HepG2 (cell line): ENCODE measurements around the gene TBC1D4. TPM values are rescaled to one million over a fixed set of nuclear protein-coding genes. Genes with fewer than 3 reads are reported as not detected.

ENCODE experiments used
- ATAC-seq: fragments of 200-7000 bp; cut with Tn5 transposase; 3 replicates; pipeline ENCODE4 v1.9.1; 2020; ENCODE audit warnings: mild to moderate bottlenecking, moderate library complexity
- BruUV-seq: library from RNA; stranded (reverse); fragments of 400-500 nt; replicated peaks from 2 replicates; lab custom pipeline; 2021; lab: Mats Ljungman, UMichigan
- CTCF ChIA-PET: fragments of 300-600 bp; formaldehyde crosslinking; extraction: SDS; loops from one replicate; lab custom pipeline; 2021; ENCODE audit warnings: low total read pairs, inconsistent platforms, low intra/inter-chr PET ratio; lab: Yijun Ruan, JAX
- POLR2A ChIA-PET: fragments of 350-600 bp; sonication (Branson Sonifier 250); formaldehyde crosslinking; loops from one replicate; lab custom pipeline; 2020; ENCODE audit warnings: antibody characterized with exemption, inconsistent platforms; lab: Yijun Ruan, JAX
- DNase-seq: peaks from one replicate; pipeline ENCODE4 v3.0.0-alpha.2; 2015; ENCODE audit warnings: low spot score
- FAIRE-seq: peaks from 3 replicates; lab custom pipeline; 2011; peaks lifted over from hg19 to GRCh38; lab: Jason Lieb, UNC
- H2AFZ ChIP-seq: one replicate; pipeline ENCODE4 v1.6.1; 2011; ENCODE audit warnings: low read length, inconsistent platforms
- H3K27ac ChIP-seq: fragments of 300-600 bp; 3 replicates; pipeline ENCODE4 v1.8.0; 2011; ENCODE audit warnings: mixed run types, mild to moderate bottlenecking, mixed read lengths, low read length, inconsistent platforms; ENCODE audit not compliant: insufficient read depth; ENCODE audit errors: extremely low read length
- H3K27me3 ChIP-seq, 2 experiments: fragments of 200-600 bp in 1 of 2; 2 replicates in 1 of 2; 3 replicates in 1 of 2; pipeline versions ENCODE4 v1.6.0 to v1.8.0; 2011; ENCODE audit warnings: low read length in 2 of 2, mild to moderate bottlenecking in 2 of 2, moderate library complexity in 2 of 2, inconsistent platforms in 1 of 2; ENCODE audit not compliant: insufficient read depth in 2 of 2, control insufficient read depth in 1 of 2
- H3K36me3 ChIP-seq, 2 experiments: fragments of 200-600 bp in 1 of 2; replicated peaks in 1 of 2; 2 replicates in 1 of 2; 3 replicates in 1 of 2; pipeline versions ENCODE4 v1.5.1 to v1.8.0; 2011; ENCODE audit warnings: low read length in 2 of 2, inconsistent platforms in 1 of 2; ENCODE audit not compliant: insufficient read depth in 2 of 2, control insufficient read depth in 1 of 2
- H3K4me1 ChIP-seq: 2 replicates; pipeline ENCODE4 v1.5.1; 2012; ENCODE audit warnings: low read length, inconsistent platforms; ENCODE audit not compliant: insufficient read depth
- H3K4me2 ChIP-seq: 2 replicates; pipeline ENCODE4 v1.6.0; 2011; ENCODE audit warnings: low read depth, low read length, inconsistent platforms
- H3K4me3 ChIP-seq, 3 experiments: fragments of 200-600 bp in 1 of 3; sonication (generic), shearing (Covaris generic) in 1 of 3; replicated peaks in 1 of 3; 2 replicates each; pipeline ENCODE4 v1.5.1; 2011 to 2016; ENCODE audit warnings: low read length in 3 of 3, inconsistent platforms in 2 of 3, low read depth in 2 of 3, mild to moderate bottlenecking in 2 of 3, control low read depth in 1 of 3, mixed read lengths in 1 of 3; ENCODE audit not compliant: insufficient read depth in 1 of 3
- H3K79me2 ChIP-seq: one replicate; pipeline ENCODE4 v1.6.1; 2011; ENCODE audit warnings: low read length, inconsistent platforms; ENCODE audit not compliant: insufficient read depth
- H3K9ac ChIP-seq: 2 replicates; pipeline ENCODE4 v1.6.0; 2011; ENCODE audit warnings: mild to moderate bottlenecking, low read depth, low read length, inconsistent platforms; ENCODE audit not compliant: insufficient read depth
- H3K9me3 ChIP-seq: 2 replicates; pipeline ENCODE4 v1.5.1; 2012; ENCODE audit warnings: mild to moderate bottlenecking, low read length
- H4K20me1 ChIP-seq: 2 replicates; pipeline ENCODE4 v1.6.0; 2011; ENCODE audit warnings: inconsistent platforms, mild to moderate bottlenecking, low read length, moderate library complexity; ENCODE audit not compliant: insufficient read depth
- ASH2L ChIP-seq: fragments of 300-600, 200-600 bp; sonication (generic); IDR thresholded peaks from 2 replicates; pipeline ENCODE4 v1.7.0; 2017; ENCODE audit warnings: low read depth, mild to moderate bottlenecking, moderate library complexity, mixed read lengths, low read length; ENCODE audit not compliant: insufficient read length
- EP300 ChIP-seq, 3 experiments: sonication (generic) in 1 of 3; formaldehyde crosslinking in 1 of 3; IDR thresholded peaks; 2 replicates each; pipeline versions ENCODE4 v1.5.1 to v1.6.1; 2011 to 2020; ENCODE audit warnings: low read depth in 2 of 3, low read length in 2 of 3, borderline replicate concordance in 1 of 3, improper control_type of control experiment in 1 of 3, mild to moderate bottlenecking in 1 of 3, missing genetic modification reagents in 1 of 3, moderate library complexity in 1 of 3
- GFI1 ChIP-seq: sonication (generic); formaldehyde crosslinking; IDR thresholded peaks from 2 replicates; pipeline ENCODE4 v1.5.0; 2020; ENCODE audit warnings: missing genetic modification reagents, mild to moderate bottlenecking, borderline replicate concordance
- JUN ChIP-seq: sonication (generic); formaldehyde crosslinking; IDR thresholded peaks from 2 replicates; pipeline ENCODE4 v1.4.0; 2020; ENCODE audit warnings: mild to moderate bottlenecking, missing genetic modification reagents
- LCORL ChIP-seq, 2 experiments: fragments of 450-650 bp in 1 of 2; sonication (generic) in 1 of 2; formaldehyde crosslinking in 1 of 2; IDR thresholded peaks; 2 replicates each; pipeline versions ENCODE4 v1.5.0 to v1.6.1; 2017 to 2020; ENCODE audit warnings: antibody characterized with exemption in 1 of 2, missing genetic modification reagents in 1 of 2
- NCOA2 ChIP-seq: sonication (generic); formaldehyde crosslinking; IDR thresholded peaks from 2 replicates; pipeline ENCODE4 v1.8.0; 2022; ENCODE audit warnings: inconsistent platforms
- RFXANK ChIP-seq: IDR thresholded peaks from 2 replicates; pipeline ENCODE4 v1.6.1; 2016
- SOX13 ChIP-seq, 3 experiments: fragments of 450-650 bp in 1 of 3; sonication (generic) in 1 of 3; formaldehyde crosslinking in 1 of 3; IDR thresholded peaks in 2 of 3; conservative IDR thresholded peaks in 1 of 3; 2 replicates each; pipeline versions ENCODE4 v1.5.0 to v1.6.1; 2016 to 2020; ENCODE audit warnings: antibody characterized with exemption in 1 of 3, mild to moderate bottlenecking in 1 of 3, missing compliant biosample characterization in 1 of 3, missing genetic modification reagents in 1 of 3, moderate library complexity in 1 of 3
- TCF7 ChIP-seq: sonication (generic); IDR thresholded peaks from 2 replicates; pipeline ENCODE4 v1.6.1; 2016; ENCODE audit warnings: antibody characterized with exemption, low read depth
- U2AF1 ChIP-seq: fragments of 200-400 bp; formaldehyde crosslinking; optimal IDR thresholded peaks from 2 replicates; pipeline ENCODE3; 2017; ENCODE audit warnings: mild to moderate bottlenecking, low read depth, low read length
- ZKSCAN8 ChIP-seq: IDR thresholded peaks from 2 replicates; pipeline ENCODE4 v1.6.1; 2016; ENCODE audit warnings: borderline replicate concordance, missing genetic modification reagents, missing compliant biosample characterization
- ZNF256 ChIP-seq: sonication (generic); formaldehyde crosslinking; conservative IDR thresholded peaks from 2 replicates; pipeline ENCODE4 v1.4.0; 2020; ENCODE audit warnings: missing genetic modification reagents
- ZNF260 ChIP-seq: sonication (generic); formaldehyde crosslinking; IDR thresholded peaks from 2 replicates; pipeline ENCODE4 v1.4.0; 2020; ENCODE audit warnings: missing genetic modification reagents, low read depth, mild to moderate bottlenecking, borderline replicate concordance
- ZNF382 ChIP-seq: sonication (generic); formaldehyde crosslinking; IDR thresholded peaks from 2 replicates; pipeline ENCODE4 v1.5.0; 2020; ENCODE audit warnings: missing genetic modification reagents, mild to moderate bottlenecking, borderline replicate concordance
- ZNF562 ChIP-seq: sonication (generic); formaldehyde crosslinking; IDR thresholded peaks from 2 replicates; pipeline ENCODE4 v1.8.0; 2022; ENCODE audit warnings: missing genetic modification reagents, borderline replicate concordance
- ZNF816 ChIP-seq: sonication (generic); formaldehyde crosslinking; IDR thresholded peaks from 2 replicates; pipeline ENCODE4 v1.8.0; 2022; ENCODE audit warnings: missing genetic modification reagents, mild to moderate bottlenecking, borderline replicate concordance
- ZNF891 ChIP-seq: sonication (generic); formaldehyde crosslinking; IDR thresholded peaks from 2 replicates; pipeline ENCODE4 v1.5.0; 2020; ENCODE audit warnings: mild to moderate bottlenecking, missing genetic modification reagents
- ZSCAN22 ChIP-seq: sonication (generic); formaldehyde crosslinking; IDR thresholded peaks from 2 replicates; pipeline ENCODE4 v1.4.0; 2020; ENCODE audit warnings: mild to moderate bottlenecking, missing genetic modification reagents
- ZSCAN30 ChIP-seq: sonication (generic); formaldehyde crosslinking; IDR thresholded peaks from 2 replicates; pipeline ENCODE4 v1.5.0; 2020; ENCODE audit warnings: mild to moderate bottlenecking, missing genetic modification reagents
- WGBS: methylation state at CpG from one replicate; pipeline ENCODE4 v1.1.6; 2017; ENCODE audit warnings: low lambda C conversion rate; 5-methylcytosine and 5-hydroxymethylcytosine counted together
- in situ Hi-C: cut with HindIII; loops from 2 replicates; pipeline ENCODE4 v1.10.0; 2017; ENCODE audit warnings: low pct_unique_long_range_greater_than_20kb; ENCODE audit not compliant: extremely low pct_ligation_motif_present
- intact Hi-C: fragments of 100-400 bp; cut with micrococcal nuclease; formaldehyde crosslinking; loops from one replicate; pipeline ENCODE4 v1.10.0; 2022; ENCODE audit not compliant: unreplicated experiment
- polyA plus RNA-seq, 8 experiments: library from polyadenylated mRNA; depleted of rRNA in 3 of 8; stranded (reverse) in 7 of 8; unstranded in 1 of 8; fragments of >200 nt; fragmentation: Illumina TruSeq in 4 of 8; extraction: Trizol in 4 of 8; gene quantifications; 2 replicates each; pipeline versions ENCODE4 v1.2.1 to v1.2.3, GENCODE V29; 2011 to 2016; ENCODE audit warnings: low read depth in 4 of 8, missing spikeins in 1 of 8, mixed read lengths in 1 of 8; ENCODE audit not compliant: insufficient read depth in 1 of 8
- total RNA-seq, 5 experiments: library from RNA; depleted of rRNA; stranded (reverse); fragments of >200 nt; fragmentation: Illumina TruSeq; extraction: Trizol; gene quantifications; 2 replicates each; pipeline ENCODE4 v1.2.3, GENCODE V29; 2016; ENCODE audit warnings: low read depth in 1 of 5
- TF ChIP-seq, protein P1 (sequence below): sonication (generic); formaldehyde crosslinking; IDR thresholded peaks from 2 replicates; pipeline ENCODE4 v1.9.0; 2021; ENCODE audit warnings: missing genetic modification reagents, mild to moderate bottlenecking, borderline replicate concordance
- TF ChIP-seq, protein P2 (sequence below): sonication (generic); formaldehyde crosslinking; IDR thresholded peaks from 2 replicates; pipeline ENCODE4 v1.4.0; 2020; ENCODE audit warnings: missing genetic modification reagents

The TBC1D4 gene
- total and polyA plus RNA-seq, 2 of the 13 experiments (the other 11 are each of a cell fraction or from before 2014, with no cell fraction given) = 35.9 to 64.4 TPM

DNA sequence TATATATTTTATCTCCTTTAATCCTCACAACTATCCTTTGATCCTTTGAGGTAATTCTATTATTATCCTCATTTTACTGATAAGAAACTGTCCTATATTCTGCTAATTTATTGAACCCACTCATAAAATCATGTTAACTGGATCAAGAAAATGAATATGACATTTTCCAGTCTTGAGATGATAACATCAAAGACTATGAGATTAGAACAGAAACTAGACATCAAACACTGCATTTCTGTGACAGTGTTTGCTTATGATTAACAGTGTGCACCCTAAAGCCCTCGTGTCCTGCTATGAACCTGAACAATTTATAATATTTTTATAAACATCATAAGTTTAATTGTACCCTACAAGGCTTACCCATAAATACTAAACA is 96.3 kb downstream of the TBC1D4 start:
- in situ Hi-C loops (no loop called here), intact Hi-C loops (no loop called here)
- Histone ChIP-seq H3K4me3 (no peak overlapping the region; a peak in 1 of 6 replicates), H4K20me1 (peaks cover 5% of the 10 kb centered on the region), H3K9ac (no peak overlapping the region), H3K27ac (peak overlapping the region; percentile 6), H3K27me3 (no peaks in the 10 kb centered on the region), H3K9me3 (no peaks in the 10 kb centered on the region), H2AFZ (no peak overlapping the region), H3K4me2 (peak overlapping the region; percentile 13; the same call in 1 of the 2 replicates), H3K36me3 (no peaks in the 10 kb centered on the region; a peak in 2 of 5 replicates), H3K79me2 (peaks cover 86% of the 10 kb centered on the region), H3K4me1 (peaks cover 46% of the 10 kb centered on the region)
- FAIRE-seq = no peak
- ChIA-PET CTCF (no interaction called here), POLR2A (no interaction called here)
- WGBS = 27% methylated on average over 1 of the region's 1 CpG
- ATAC-seq = peak; percentile 43; the same call in 1 of the 3 replicates
- BruUV-seq = no TSS peak
- DNase-seq = no peak
- no peak for TF ChIP-seq GFI1 (CRISPR knock-in tag)
- no peak for TF ChIP-seq RFXANK
- TF ChIP-seq, protein P1, sequence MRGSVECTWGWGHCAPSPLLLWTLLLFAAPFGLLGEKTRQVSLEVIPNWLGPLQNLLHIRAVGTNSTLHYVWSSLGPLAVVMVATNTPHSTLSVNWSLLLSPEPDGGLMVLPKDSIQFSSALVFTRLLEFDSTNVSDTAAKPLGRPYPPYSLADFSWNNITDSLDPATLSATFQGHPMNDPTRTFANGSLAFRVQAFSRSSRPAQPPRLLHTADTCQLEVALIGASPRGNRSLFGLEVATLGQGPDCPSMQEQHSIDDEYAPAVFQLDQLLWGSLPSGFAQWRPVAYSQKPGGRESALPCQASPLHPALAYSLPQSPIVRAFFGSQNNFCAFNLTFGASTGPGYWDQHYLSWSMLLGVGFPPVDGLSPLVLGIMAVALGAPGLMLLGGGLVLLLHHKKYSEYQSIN (CRISPR knock-in tag) = no peak
- no peak for TF ChIP-seq ZNF256 (CRISPR knock-in tag)
- TF ChIP-seq EP300 (IDR thresholded peaks at IDR 0.05; ENCODE audit: low read depth in 2 of 2, low read length in 2 of 2) = peak in 1 of 2 experiments; percentile 44; a peak in 1 of 4 replicates
- TF ChIP-seq EP300 (CRISPR knock-in tag; IDR thresholded peaks at IDR 0.05; ENCODE audit: borderline replicate concordance) = no peak
- no peak for TF ChIP-seq ZNF382 (CRISPR knock-in tag)
- no peak for TF ChIP-seq ZSCAN22 (CRISPR knock-in tag)
- TF ChIP-seq ZNF562 (CRISPR knock-in tag) = no peak
- peak; percentile 24 for TF ChIP-seq ASH2L
- peak; percentile 12; the same call in 1 of the 2 replicates for TF ChIP-seq NCOA2 (CRISPR knock-in tag)
- TF ChIP-seq SOX13 (IDR thresholded peaks at IDR 0.05) = no peak
- TF ChIP-seq SOX13 (CRISPR knock-in tag; conservative IDR thresholded peaks at IDR 0.05 in 1 of 2, IDR thresholded peaks at IDR 0.05 in 1 of 2) = peak in 1 of 2 experiments; percentile 17; a peak in 1 of 4 replicates
- no peak for TF ChIP-seq ZNF260 (CRISPR knock-in tag)
- TF ChIP-seq JUN (CRISPR knock-in tag) = no peak
- no peak for TF ChIP-seq ZKSCAN8
- peak; percentile 69 for TF ChIP-seq TCF7
- no peak for TF ChIP-seq ZNF816 (CRISPR knock-in tag)
- no peak for TF ChIP-seq ZNF891 (CRISPR knock-in tag)
- no peak for TF ChIP-seq ZSCAN30 (CRISPR knock-in tag)
- no peak for TF ChIP-seq U2AF1
- TF ChIP-seq, protein P2, sequence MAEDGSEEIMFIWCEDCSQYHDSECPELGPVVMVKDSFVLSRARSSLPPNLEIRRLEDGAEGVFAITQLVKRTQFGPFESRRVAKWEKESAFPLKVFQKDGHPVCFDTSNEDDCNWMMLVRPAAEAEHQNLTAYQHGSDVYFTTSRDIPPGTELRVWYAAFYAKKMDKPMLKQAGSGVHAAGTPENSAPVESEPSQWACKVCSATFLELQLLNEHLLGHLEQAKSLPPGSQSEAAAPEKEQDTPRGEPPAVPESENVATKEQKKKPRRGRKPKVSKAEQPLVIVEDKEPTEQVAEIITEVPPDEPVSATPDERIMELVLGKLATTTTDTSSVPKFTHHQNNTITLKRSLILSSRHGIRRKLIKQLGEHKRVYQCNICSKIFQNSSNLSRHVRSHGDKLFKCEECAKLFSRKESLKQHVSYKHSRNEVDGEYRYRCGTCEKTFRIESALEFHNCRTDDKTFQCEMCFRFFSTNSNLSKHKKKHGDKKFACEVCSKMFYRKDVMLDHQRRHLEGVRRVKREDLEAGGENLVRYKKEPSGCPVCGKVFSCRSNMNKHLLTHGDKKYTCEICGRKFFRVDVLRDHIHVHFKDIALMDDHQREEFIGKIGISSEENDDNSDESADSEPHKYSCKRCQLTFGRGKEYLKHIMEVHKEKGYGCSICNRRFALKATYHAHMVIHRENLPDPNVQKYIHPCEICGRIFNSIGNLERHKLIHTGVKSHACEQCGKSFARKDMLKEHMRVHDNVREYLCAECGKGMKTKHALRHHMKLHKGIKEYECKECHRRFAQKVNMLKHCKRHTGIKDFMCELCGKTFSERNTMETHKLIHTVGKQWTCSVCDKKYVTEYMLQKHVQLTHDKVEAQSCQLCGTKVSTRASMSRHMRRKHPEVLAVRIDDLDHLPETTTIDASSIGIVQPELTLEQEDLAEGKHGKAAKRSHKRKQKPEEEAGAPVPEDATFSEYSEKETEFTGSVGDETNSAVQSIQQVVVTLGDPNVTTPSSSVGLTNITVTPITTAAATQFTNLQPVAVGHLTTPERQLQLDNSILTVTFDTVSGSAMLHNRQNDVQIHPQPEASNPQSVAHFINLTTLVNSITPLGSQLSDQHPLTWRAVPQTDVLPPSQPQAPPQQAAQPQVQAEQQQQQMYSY = no peak
- TF ChIP-seq LCORL (IDR thresholded peaks at IDR 0.05) = no peak
- TF ChIP-seq LCORL (CRISPR knock-in tag; IDR thresholded peaks at IDR 0.05) = no peak
